ENCODE data around the gene ZNF831. TPM values are rescaled to one million over a fixed set of nuclear protein-coding genes. Genes with fewer than 3 reads are reported as not detected.

Gene ZNF831
- total RNA-seq, 1 donor from 2014 or later: 4.0 TPM

GRCh38 chr20:59258221-59258621, 94.6 kb downstream of the ZNF831 start:
- DNase-seq (no peak), ATAC-seq (ENCODE audit: low read depth) (no peak)
- H3K27me3 Mint-ChIP-seq: peaks cover 13% of the 10 kb centered on the region
- intact Hi-C loops (cut with micrococcal nuclease): no loop called here
- H3K27ac Mint-ChIP-seq: no peak overlapping the region
- CTCF ChIA-PET: no interaction called here
- H3K9me3 Mint-ChIP-seq: no peaks in the 10 kb centered on the region
- POLR2A ChIA-PET: no interaction called here
- H3K4me1 Mint-ChIP-seq: peaks cover 22% of the 10 kb centered on the region
- no peak overlapping the region for H3K4me3 Mint-ChIP-seq
- TF ChIP-seq CTCF (IDR thresholded peaks at IDR 0.05): no peak
- H3K36me3 Mint-ChIP-seq (ENCODE audit: low read depth): peaks cover 7% of the 10 kb centered on the region

- H3K4me3 Mint-ChIP-seq: no peak overlapping the region
- intact Hi-C loops (cut with micrococcal nuclease): no loop called here
- no peak for ATAC-seq (ENCODE audit: low read depth)
- peaks cover 20% of the 10 kb centered on the region for H3K27me3 Mint-ChIP-seq
- no peak for TF ChIP-seq CTCF (IDR thresholded peaks at IDR 0.05)
- no peak overlapping the region for H3K27ac Mint-ChIP-seq
- CTCF ChIA-PET: no interaction called here
- DNase-seq: no peak
- no peaks in the 10 kb centered on the region for H3K9me3 Mint-ChIP-seq
- POLR2A ChIA-PET: no interaction called here
- H3K4me1 Mint-ChIP-seq: peaks cover 13% of the 10 kb centered on the region
- H3K36me3 Mint-ChIP-seq (ENCODE audit: low read depth): no peaks in the 10 kb centered on the region
Observed at GRCh38 chr20:59259946-59260345, 96.3 kb downstream of the ZNF831 start.

GRCh38 chr20:59265298-59265697, 101.7 kb downstream of the ZNF831 start:
- Mint-ChIP-seq H3K27me3 (peaks cover 51% of the 10 kb centered on the region), H3K36me3 (ENCODE audit: low read depth) (no peaks in the 10 kb centered on the region), H3K27ac (no peak overlapping the region), H3K9me3 (no peaks in the 10 kb centered on the region), H3K4me1 (no peaks in the 10 kb centered on the region), H3K4me3 (no peak overlapping the region)
- ChIA-PET CTCF (no interaction called here), POLR2A (no interaction called here)
- DNase-seq (no peak), ATAC-seq (ENCODE audit: low read depth) (no peak)
- no peak for TF ChIP-seq CTCF (IDR thresholded peaks at IDR 0.05)
- intact Hi-C loops (cut with micrococcal nuclease): no loop called here

DNA sequence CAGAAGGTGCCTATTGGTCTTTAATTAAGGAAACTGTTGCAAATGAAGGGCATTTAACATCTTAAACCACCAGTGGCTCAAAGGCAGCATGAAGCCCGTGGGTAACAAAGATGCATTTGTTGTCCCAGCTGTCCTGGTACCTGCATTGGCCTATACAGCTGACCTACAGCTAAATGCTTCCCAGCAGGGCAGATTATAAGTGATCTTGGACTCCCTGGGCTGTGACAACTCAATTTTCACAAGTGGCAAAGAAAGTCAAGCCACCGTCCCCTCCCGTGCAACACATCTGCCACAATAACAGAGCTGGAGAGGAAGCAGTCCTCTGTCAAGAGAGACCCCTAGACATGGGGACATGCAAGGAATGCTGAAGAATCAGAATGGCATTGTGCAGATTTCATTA, 105.2 kb downstream of the ZNF831 start:
- peaks cover 41% of the 10 kb centered on the region for H3K27me3 Mint-ChIP-seq
- H3K4me3 Mint-ChIP-seq: no peak overlapping the region
- TF ChIP-seq CTCF (IDR thresholded peaks at IDR 0.05): no peak
- intact Hi-C loops (cut with micrococcal nuclease): no loop called here
- H3K27ac Mint-ChIP-seq: no peak overlapping the region
- ChIA-PET CTCF (no interaction called here), POLR2A (interaction anchor here (0.6 kb wide), 1 partner anchor 965 kb away, joined by 5 read pairs; no protein-coding TSS in a partner anchor)
- no peak for ATAC-seq (ENCODE audit: low read depth)
- DNase-seq: no peak
- no peaks in the 10 kb centered on the region for H3K36me3 Mint-ChIP-seq (ENCODE audit: low read depth)
- no peaks in the 10 kb centered on the region for H3K9me3 Mint-ChIP-seq
- H3K4me1 Mint-ChIP-seq: no peaks in the 10 kb centered on the region

- Mint-ChIP-seq H3K36me3 (ENCODE audit: low read depth) (no peaks in the 10 kb centered on the region), H3K4me3 (no peak overlapping the region), H3K27me3 (peaks cover 39% of the 10 kb centered on the region), H3K9me3 (no peaks in the 10 kb centered on the region), H3K4me1 (no peaks in the 10 kb centered on the region), H3K27ac (no peak overlapping the region)
- no peak for TF ChIP-seq CTCF (IDR thresholded peaks at IDR 0.05)
- intact Hi-C loops (cut with micrococcal nuclease): no loop called here
- ChIA-PET POLR2A (interaction anchor here (0.6 kb wide), 1 partner anchor 965 kb away, joined by 5 read pairs; no protein-coding TSS in a partner anchor), CTCF (no interaction called here)
- DNase-seq: no peak
- no peak for ATAC-seq (ENCODE audit: low read depth)
Observed at GRCh38 chr20:59269411-59270025, 105.9 kb downstream of the ZNF831 start.
